ENCODE data around the gene CYB5D1. TPM values are rescaled to one million over a fixed set of nuclear protein-coding genes. Genes with fewer than 3 reads are reported as not detected.

The CYB5D1 gene
- total RNA-seq, 4 donors from 2014 or later = 9.4 to 13.6 (median 11.1) TPM

GRCh38 chr17:7893187-7893880, 35.5 kb downstream of the CYB5D1 start:
- H3K36me3 ChIP-seq = peaks cover 0 to 65% (median 0%) of the 10 kb centered on the region in 3 donors
- H3K9me3 ChIP-seq = no peaks in the 10 kb centered on the region
- no peak overlapping the region for H3K4me3 ChIP-seq
- WGBS, 2 donors = 73 to 76% methylated on average over 12 to 15 of the region's 15 CpGs
- no peak for TF ChIP-seq CTCF (IDR thresholded peaks at IDR 0.05)
- TF ChIP-seq POLR2A (IDR thresholded peaks at IDR 0.05) = no peak
- no peak for TF ChIP-seq EP300 (IDR thresholded peaks at IDR 0.05)
- no peaks in the 10 kb centered on the region for H3K27me3 ChIP-seq
- DNase-seq (ENCODE audit: low spot score in 2 of 2) = no peak
- H3K27ac ChIP-seq = no peak overlapping the region
- peaks cover 0 to 24% (median 19%) of the 10 kb centered on the region in 4 donors for H3K4me1 ChIP-seq

DNA sequence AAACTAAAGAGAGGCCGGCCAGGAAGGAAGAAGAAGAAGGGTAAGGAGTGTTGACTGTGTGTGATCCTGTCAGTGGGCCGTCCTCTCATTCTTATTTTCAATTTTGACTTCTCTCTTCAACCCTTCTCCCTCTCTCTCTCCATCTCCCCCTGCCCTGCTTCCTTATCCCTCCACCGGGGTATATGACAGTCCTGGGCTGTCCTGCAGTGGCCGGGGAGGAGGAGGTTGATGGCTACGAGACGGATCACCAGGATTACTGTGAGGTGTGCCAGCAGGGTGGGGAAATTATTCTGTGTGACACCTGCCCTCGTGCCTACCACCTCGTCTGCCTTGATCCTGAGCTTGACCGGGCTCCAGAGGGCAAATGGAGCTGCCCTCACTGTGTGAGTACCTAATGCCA, 36.4 kb downstream of the CYB5D1 start:
- no peak overlapping the region for H3K4me3 ChIP-seq
- no peaks in the 10 kb centered on the region for H3K9me3 ChIP-seq
- H3K27me3 ChIP-seq = no peaks in the 10 kb centered on the region
- 83 to 87% methylated on average over 9 of the region's 9 CpGs for WGBS, 2 donors
- no peak for DNase-seq (ENCODE audit: low spot score in 2 of 2)
- TF ChIP-seq POLR2A (IDR thresholded peaks at IDR 0.05) (no peak), CTCF (IDR thresholded peaks at IDR 0.05) (no peak), EP300 (IDR thresholded peaks at IDR 0.05) (no peak)
- H3K27ac ChIP-seq = no peak overlapping the region
- H3K36me3 ChIP-seq = peaks cover 0 to 74% (median 0%) of the 10 kb centered on the region in 3 donors
- peaks cover 0 to 15% (median 11%) of the 10 kb centered on the region in 4 donors for H3K4me1 ChIP-seq

GRCh38 chr17:7894866-7895265, 37.1 kb downstream of the CYB5D1 start:
- H3K27me3 ChIP-seq = no peaks in the 10 kb centered on the region
- no peaks in the 10 kb centered on the region for H3K9me3 ChIP-seq
- WGBS, 2 donors = 57 to 62% methylated on average over 8 of the region's 8 CpGs
- DNase-seq (ENCODE audit: low spot score in 2 of 2) = no peak
- peaks cover 0 to 80% (median 0%) of the 10 kb centered on the region in 3 donors for H3K36me3 ChIP-seq
- no peak overlapping the region for H3K4me3 ChIP-seq
- peaks cover 0 to 8% (median 4%) of the 10 kb centered on the region in 4 donors for H3K4me1 ChIP-seq
- no peak for TF ChIP-seq EP300 (IDR thresholded peaks at IDR 0.05)
- no peak for TF ChIP-seq CTCF (IDR thresholded peaks at IDR 0.05)
- TF ChIP-seq POLR2A (IDR thresholded peaks at IDR 0.05) = no peak
- H3K27ac ChIP-seq = no peak overlapping the region

DNA sequence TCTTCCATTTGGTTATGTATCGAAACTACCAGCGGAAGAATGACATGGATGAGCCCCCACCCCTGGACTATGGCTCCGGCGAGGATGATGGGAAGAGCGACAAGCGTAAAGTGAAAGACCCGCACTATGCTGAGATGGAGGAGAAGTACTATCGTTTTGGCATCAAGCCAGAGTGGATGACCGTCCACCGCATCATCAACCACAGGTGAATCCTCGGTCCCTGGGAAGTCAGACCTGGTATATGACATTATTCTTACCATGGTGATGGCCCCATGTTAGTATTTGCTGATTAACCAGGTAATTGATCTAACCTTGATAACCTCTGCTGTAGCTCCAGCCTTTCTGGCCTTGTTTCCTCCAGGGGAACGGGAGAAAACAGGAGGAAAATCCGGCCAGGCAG, 39.3 kb downstream of the CYB5D1 start:
- H3K27ac ChIP-seq = no peak overlapping the region
- no peaks in the 10 kb centered on the region for H3K9me3 ChIP-seq
- 88 to 94% methylated on average over 13 of the region's 13 CpGs for WGBS, 2 donors
- TF ChIP-seq CTCF (IDR thresholded peaks at IDR 0.05) (no peak), POLR2A (IDR thresholded peaks at IDR 0.05) (no peak), EP300 (IDR thresholded peaks at IDR 0.05) (no peak)
- H3K4me1 ChIP-seq = peaks cover 0 to 3% (median 0%) of the 10 kb centered on the region in 4 donors
- H3K36me3 ChIP-seq = peaks cover 0 to 85% (median 8%) of the 10 kb centered on the region in 3 donors
- no peaks in the 10 kb centered on the region for H3K27me3 ChIP-seq
- no peak for DNase-seq (ENCODE audit: low spot score in 2 of 2)
- no peak overlapping the region for H3K4me3 ChIP-seq

GRCh38 chr17:7897773-7898172, 40.0 kb downstream of the CYB5D1 start:
- Histone ChIP-seq H3K4me1 (peaks cover 0 to 3% (median 0%) of the 10 kb centered on the region in 4 donors), H3K9me3 (no peaks in the 10 kb centered on the region), H3K36me3 (peaks cover 0 to 90% (median 9%) of the 10 kb centered on the region in 3 donors), H3K4me3 (no peak overlapping the region), H3K27ac (peak overlapping the region in 1 of 4 donors; percentile 3), H3K27me3 (no peaks in the 10 kb centered on the region)
- 24 to 31% methylated on average over 6 of the region's 6 CpGs for WGBS, 2 donors
- peak in 1 of 2 donors; percentile 19 for DNase-seq (ENCODE audit: low spot score in 2 of 2)
- TF ChIP-seq POLR2A (IDR thresholded peaks at IDR 0.05) (no peak), CTCF (IDR thresholded peaks at IDR 0.05) (peak; percentile 27 to 74 (median 44))

Measured in tibial nerve (tissue), 4 donors.